ENCODE measurements around the gene LPCAT1.

Gene LPCAT1

DNA sequence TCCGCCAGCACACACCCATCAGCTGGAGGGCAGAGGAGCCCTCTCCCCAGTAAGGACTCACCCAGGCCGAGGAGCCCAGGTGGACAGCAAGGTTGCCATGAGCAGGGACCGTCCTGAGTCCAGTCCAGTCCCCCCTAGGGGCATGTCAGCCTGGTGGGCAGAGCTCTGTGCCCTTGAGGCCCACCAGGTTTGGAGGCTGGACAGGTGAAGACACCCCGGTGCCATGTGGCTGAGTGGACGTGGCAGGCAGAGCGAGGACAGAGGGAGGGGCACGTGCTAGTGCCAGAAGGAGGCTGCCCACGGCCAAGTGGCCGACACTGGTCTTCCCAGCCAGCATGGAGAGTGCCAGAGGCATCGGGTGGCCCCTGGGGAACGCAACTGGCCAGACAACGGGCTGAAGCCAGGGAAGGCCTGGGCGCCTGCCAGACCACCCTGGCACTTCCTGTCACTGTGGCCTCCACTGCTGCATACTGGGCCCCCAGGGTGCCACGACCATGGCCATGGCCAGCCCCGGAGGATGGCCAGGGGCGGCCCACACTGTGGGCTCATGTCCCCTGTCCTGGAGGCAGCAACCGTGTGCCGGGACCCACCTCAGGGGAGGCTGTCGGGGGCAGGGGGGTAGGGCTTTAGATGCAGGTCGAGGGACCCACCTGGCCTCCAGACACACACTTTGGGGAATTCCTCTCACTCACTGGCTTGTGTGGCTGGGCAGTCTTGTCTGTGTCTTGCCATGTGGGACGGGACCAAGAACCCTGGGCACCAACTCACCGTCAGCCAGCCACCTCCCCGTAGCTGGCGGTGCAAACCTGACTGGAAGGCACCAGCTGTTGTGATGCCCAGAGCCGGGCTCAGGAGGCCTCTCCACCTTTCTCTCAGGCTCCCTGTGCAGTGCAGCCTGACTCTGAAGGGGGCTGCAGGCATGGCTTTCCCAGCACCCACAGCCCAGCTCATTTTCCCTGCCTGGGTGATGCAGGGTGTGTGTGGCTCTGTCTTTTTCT is 42.3 kb upstream of the LPCAT1 start:
- peaks cover 0 to 2% (median 0%) of the 10 kb centered on the region in 5 experiments for H3K9me3 ChIP-seq (ENCODE audit: control extremely low read depth in 1 of 5, control insufficient read depth in 4 of 5, insufficient read depth in 2 of 5, low read depth in 1 of 5, low read length in 4 of 5)
- peaks cover 0 to 8% (median 2%) of the 10 kb centered on the region in 4 experiments for H3K36me3 ChIP-seq (ENCODE audit: control insufficient read depth in 4 of 4, insufficient read depth in 4 of 4, low read length in 3 of 4)
- DNase-seq, result no peak
- ChIA-PET CTCF (no interaction called here), POLR2A (no interaction called here)
- no peak overlapping the region for H3K4me3 ChIP-seq (ENCODE audit: control insufficient read depth in 1 of 7, extremely low read depth in 1 of 7, insufficient read depth in 4 of 7, low read depth in 2 of 7, low read length in 6 of 7)
- no peak overlapping the region for H3K27ac ChIP-seq (ENCODE audit: insufficient read depth in 1 of 2, low read depth in 1 of 2, low read length in 2 of 2, poor library complexity in 1 of 2, severe bottlenecking in 2 of 2)
- H3K27me3 ChIP-seq (replicated peaks in 2 of 5; ENCODE audit: control insufficient read depth in 4 of 5, insufficient read depth in 5 of 5, low read length in 4 of 5), result no peaks in the 10 kb centered on the region
- 92% methylated on average over 22 of the region's 25 CpGs for WGBS (ENCODE audit: insufficient coverage)
- peaks cover 0 to 26% (median 20%) of the 10 kb centered on the region in 4 experiments for H3K4me1 ChIP-seq (ENCODE audit: control extremely low read depth in 1 of 4, control insufficient read depth in 4 of 4, insufficient read depth in 4 of 4, low read length in 3 of 4)

- Histone ChIP-seq H3K4me3 (ENCODE audit: control insufficient read depth in 1 of 7, extremely low read depth in 1 of 7, insufficient read depth in 4 of 7, low read depth in 2 of 7, low read length in 6 of 7) (no peak overlapping the region), H3K27me3 (replicated peaks in 2 of 5; ENCODE audit: control insufficient read depth in 4 of 5, insufficient read depth in 5 of 5, low read length in 4 of 5) (no peaks in the 10 kb centered on the region), H3K9me3 (ENCODE audit: control extremely low read depth in 1 of 5, control insufficient read depth in 4 of 5, insufficient read depth in 2 of 5, low read depth in 1 of 5, low read length in 4 of 5) (peaks cover 0 to 8% (median 4%) of the 10 kb centered on the region in 5 experiments), H3K27ac (ENCODE audit: insufficient read depth in 1 of 2, low read depth in 1 of 2, low read length in 2 of 2, poor library complexity in 1 of 2, severe bottlenecking in 2 of 2) (no peak overlapping the region), H3K36me3 (ENCODE audit: control insufficient read depth in 4 of 4, insufficient read depth in 4 of 4, low read length in 3 of 4) (no peaks in the 10 kb centered on the region), H3K4me1 (ENCODE audit: control extremely low read depth in 1 of 4, control insufficient read depth in 4 of 4, insufficient read depth in 4 of 4, low read length in 3 of 4) (peaks cover 0 to 26% (median 20%) of the 10 kb centered on the region in 4 experiments)
- over 99% methylated on average over 20 of the region's 22 CpGs for WGBS (ENCODE audit: insufficient coverage)
- DNase-seq, result no peak
- ChIA-PET CTCF (no interaction called here), POLR2A (no interaction called here)
Measured at GRCh38 chr5:1564824-1565736, 41.3 kb upstream of the LPCAT1 start.

DNA sequence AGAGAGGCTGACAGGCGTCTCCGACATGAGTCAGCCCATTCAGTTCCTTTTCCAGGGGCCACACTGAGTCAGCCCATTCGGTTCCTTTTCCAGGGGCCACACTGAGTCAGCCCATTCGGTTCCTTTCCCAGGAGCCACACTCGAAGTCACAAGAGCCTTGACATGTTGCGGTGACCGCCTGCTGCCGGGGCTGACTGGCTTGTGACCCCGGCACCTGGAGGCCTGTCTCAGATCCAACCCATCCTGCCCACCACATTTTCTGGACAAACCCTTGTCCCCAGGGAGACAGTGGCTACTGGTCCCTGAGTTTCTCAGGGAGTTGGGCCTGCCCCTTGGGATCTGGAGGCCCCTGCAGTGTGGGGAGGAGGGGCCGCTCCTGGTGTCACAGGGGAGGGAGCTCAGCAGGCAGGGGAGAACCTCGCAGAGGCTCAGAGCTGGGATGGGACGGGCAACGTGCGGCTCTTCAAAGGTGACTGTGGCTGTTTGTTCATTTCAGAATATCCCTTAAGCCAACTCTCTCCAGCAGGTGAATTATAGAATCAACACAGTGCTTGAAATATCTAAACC is 40.5 kb upstream of the LPCAT1 start:
- Histone ChIP-seq H3K4me3 (ENCODE audit: control insufficient read depth in 1 of 7, extremely low read depth in 1 of 7, insufficient read depth in 4 of 7, low read depth in 2 of 7, low read length in 6 of 7) (no peak overlapping the region), H3K36me3 (ENCODE audit: control insufficient read depth in 4 of 4, insufficient read depth in 4 of 4, low read length in 3 of 4) (no peaks in the 10 kb centered on the region), H3K27me3 (replicated peaks in 2 of 5; ENCODE audit: control insufficient read depth in 4 of 5, insufficient read depth in 5 of 5, low read length in 4 of 5) (no peaks in the 10 kb centered on the region), H3K9me3 (ENCODE audit: control extremely low read depth in 1 of 5, control insufficient read depth in 4 of 5, insufficient read depth in 2 of 5, low read depth in 1 of 5, low read length in 4 of 5) (peaks cover 0 to 8% (median 4%) of the 10 kb centered on the region in 5 experiments), H3K4me1 (ENCODE audit: control extremely low read depth in 1 of 4, control insufficient read depth in 4 of 4, insufficient read depth in 4 of 4, low read length in 3 of 4) (peaks cover 0 to 26% (median 20%) of the 10 kb centered on the region in 4 experiments), H3K27ac (ENCODE audit: insufficient read depth in 1 of 2, low read depth in 1 of 2, low read length in 2 of 2, poor library complexity in 1 of 2, severe bottlenecking in 2 of 2) (no peak overlapping the region)
- DNase-seq, result peak; percentile 32 to 72 (median 67)
- CTCF ChIA-PET, result no interaction called here
- POLR2A ChIA-PET, result no interaction called here
- 49% methylated on average over 11 of the region's 14 CpGs for WGBS (ENCODE audit: insufficient coverage)

GRCh38 chr5:1563617-1564181 is 39.9 kb upstream of the LPCAT1 start:
- ChIA-PET CTCF (no interaction called here), POLR2A (no interaction called here)
- Histone ChIP-seq H3K27me3 (replicated peaks in 2 of 5; ENCODE audit: control insufficient read depth in 4 of 5, insufficient read depth in 5 of 5, low read length in 4 of 5) (no peaks in the 10 kb centered on the region), H3K36me3 (ENCODE audit: control insufficient read depth in 4 of 4, insufficient read depth in 4 of 4, low read length in 3 of 4) (no peaks in the 10 kb centered on the region), H3K9me3 (ENCODE audit: control extremely low read depth in 1 of 5, control insufficient read depth in 4 of 5, insufficient read depth in 2 of 5, low read depth in 1 of 5, low read length in 4 of 5) (peaks cover 0 to 8% (median 4%) of the 10 kb centered on the region in 5 experiments), H3K4me1 (ENCODE audit: control extremely low read depth in 1 of 4, control insufficient read depth in 4 of 4, insufficient read depth in 4 of 4, low read length in 3 of 4) (peaks cover 0 to 24% (median 20%) of the 10 kb centered on the region in 4 experiments), H3K27ac (ENCODE audit: insufficient read depth in 1 of 2, low read depth in 1 of 2, low read length in 2 of 2, poor library complexity in 1 of 2, severe bottlenecking in 2 of 2) (no peak overlapping the region), H3K4me3 (ENCODE audit: control insufficient read depth in 1 of 7, extremely low read depth in 1 of 7, insufficient read depth in 4 of 7, low read depth in 2 of 7, low read length in 6 of 7) (no peak overlapping the region)
- DNase-seq, result no peak
- WGBS (ENCODE audit: insufficient coverage), result 25% methylated on average over 7 of the region's 7 CpGs

- 95% methylated on average over 21 of the region's 21 CpGs for WGBS (ENCODE audit: insufficient coverage)
- Histone ChIP-seq H3K4me1 (ENCODE audit: control extremely low read depth in 1 of 4, control insufficient read depth in 4 of 4, insufficient read depth in 4 of 4, low read length in 3 of 4) (peaks cover 0 to 18% (median 13%) of the 10 kb centered on the region in 4 experiments), H3K27ac (ENCODE audit: insufficient read depth in 1 of 2, low read depth in 1 of 2, low read length in 2 of 2, poor library complexity in 1 of 2, severe bottlenecking in 2 of 2) (no peak overlapping the region), H3K27me3 (replicated peaks in 2 of 5; ENCODE audit: control insufficient read depth in 4 of 5, insufficient read depth in 5 of 5, low read length in 4 of 5) (no peaks in the 10 kb centered on the region), H3K36me3 (ENCODE audit: control insufficient read depth in 4 of 4, insufficient read depth in 4 of 4, low read length in 3 of 4) (no peaks in the 10 kb centered on the region), H3K9me3 (ENCODE audit: control extremely low read depth in 1 of 5, control insufficient read depth in 4 of 5, insufficient read depth in 2 of 5, low read depth in 1 of 5, low read length in 4 of 5) (peaks cover 0 to 8% (median 4%) of the 10 kb centered on the region in 5 experiments), H3K4me3 (ENCODE audit: control insufficient read depth in 1 of 7, extremely low read depth in 1 of 7, insufficient read depth in 4 of 7, low read depth in 2 of 7, low read length in 6 of 7) (no peak overlapping the region)
- no peak for DNase-seq
- POLR2A ChIA-PET, result no interaction called here
- CTCF ChIA-PET, result interaction anchor here (1.2 kb wide), 1 partner anchor 10 kb away, joined by 4 read pairs; no protein-coding TSS in a partner anchor
Measured at GRCh38 chr5:1563051-1563461, 39.3 kb upstream of the LPCAT1 start.

DNA sequence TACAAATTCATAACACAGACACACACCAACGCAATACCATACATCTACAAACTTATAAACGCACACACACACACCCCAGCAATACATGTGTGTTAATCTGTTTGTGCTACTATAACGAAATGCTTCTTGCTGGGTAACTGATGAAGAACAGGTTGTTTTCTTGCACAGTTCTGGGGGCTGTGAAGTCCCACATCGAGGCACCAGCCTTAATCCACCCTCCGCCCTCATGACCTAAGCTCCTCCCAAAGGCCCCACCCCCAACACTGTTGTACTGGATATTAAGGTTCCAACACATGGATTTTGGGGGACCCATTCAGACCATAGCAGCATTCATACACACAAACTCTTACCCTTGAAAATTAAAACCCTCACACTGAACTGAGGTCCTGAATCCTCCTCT is 38.8 kb upstream of the LPCAT1 start:
- CTCF ChIA-PET, result interaction anchor here (1.2 kb wide), 1 partner anchor 10 kb away, joined by 4 read pairs; no protein-coding TSS in a partner anchor
- H3K4me3 ChIP-seq (ENCODE audit: control insufficient read depth in 1 of 7, extremely low read depth in 1 of 7, insufficient read depth in 4 of 7, low read depth in 2 of 7, low read length in 6 of 7), result no peak overlapping the region

More for the DNA sequence above, 38.8 kb upstream of the LPCAT1 start:
- Histone ChIP-seq H3K9me3 (ENCODE audit: control extremely low read depth in 1 of 5, control insufficient read depth in 4 of 5, insufficient read depth in 2 of 5, low read depth in 1 of 5, low read length in 4 of 5) (peaks cover 0 to 8% (median 4%) of the 10 kb centered on the region in 5 experiments), H3K36me3 (ENCODE audit: control insufficient read depth in 4 of 4, insufficient read depth in 4 of 4, low read length in 3 of 4) (no peaks in the 10 kb centered on the region), H3K27ac (ENCODE audit: insufficient read depth in 1 of 2, low read depth in 1 of 2, low read length in 2 of 2, poor library complexity in 1 of 2, severe bottlenecking in 2 of 2) (no peak overlapping the region), H3K27me3 (replicated peaks in 2 of 5; ENCODE audit: control insufficient read depth in 4 of 5, insufficient read depth in 5 of 5, low read length in 4 of 5) (no peaks in the 10 kb centered on the region), H3K4me1 (ENCODE audit: control extremely low read depth in 1 of 4, control insufficient read depth in 4 of 4, insufficient read depth in 4 of 4, low read length in 3 of 4) (peaks cover 0 to 15% (median 10%) of the 10 kb centered on the region in 4 experiments)
- POLR2A ChIA-PET, result no interaction called here
- DNase-seq, result no peak
- 100% methylated on average over 2 of the region's 5 CpGs for WGBS (ENCODE audit: insufficient coverage)

Measured in common myeloid progenitor, CD34-positive (primary cell).